GM18511 (cell line): ENCODE measurements around the gene POLR2I.
"Not testable (repeated sequence)": the region's sequence is repeated elsewhere in the genome, so short reads cannot be mapped to it uniquely, and the experiment has no call there.

Experiments
- ATAC-seq: cut with Tn5 transposase; IDR thresholded peaks from one replicate; pipeline ENCODE4 v1.9.1; 2021; ENCODE audit warnings: mild to moderate bottlenecking, moderate library complexity; ENCODE audit not compliant: unreplicated experiment

POLR2I gene

GRCh38 chr19:36101550-36102327, 12.9 kb downstream of the POLR2I start:
- no peak for ATAC-seq

DNA sequence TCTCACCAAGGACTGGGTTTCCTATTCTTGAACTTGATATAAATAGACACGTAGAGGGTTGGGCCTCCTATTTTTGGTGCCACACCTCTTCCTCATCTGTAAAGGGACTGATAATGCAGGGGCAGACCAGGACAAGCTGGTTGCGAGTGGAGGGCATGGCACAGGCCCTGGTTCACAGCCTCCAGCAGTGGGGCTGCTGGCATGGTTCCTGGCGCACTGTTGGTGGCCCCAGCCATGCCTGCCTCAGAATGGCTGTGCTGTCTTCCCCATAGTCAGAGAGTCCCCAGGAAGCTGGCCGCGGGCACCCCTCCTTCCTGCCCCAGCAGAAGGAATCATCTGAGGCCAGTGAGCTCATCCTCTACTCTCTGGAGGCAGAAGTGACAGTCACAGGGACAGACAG, 14.2 kb downstream of the POLR2I start:
- no peak for ATAC-seq

DNA sequence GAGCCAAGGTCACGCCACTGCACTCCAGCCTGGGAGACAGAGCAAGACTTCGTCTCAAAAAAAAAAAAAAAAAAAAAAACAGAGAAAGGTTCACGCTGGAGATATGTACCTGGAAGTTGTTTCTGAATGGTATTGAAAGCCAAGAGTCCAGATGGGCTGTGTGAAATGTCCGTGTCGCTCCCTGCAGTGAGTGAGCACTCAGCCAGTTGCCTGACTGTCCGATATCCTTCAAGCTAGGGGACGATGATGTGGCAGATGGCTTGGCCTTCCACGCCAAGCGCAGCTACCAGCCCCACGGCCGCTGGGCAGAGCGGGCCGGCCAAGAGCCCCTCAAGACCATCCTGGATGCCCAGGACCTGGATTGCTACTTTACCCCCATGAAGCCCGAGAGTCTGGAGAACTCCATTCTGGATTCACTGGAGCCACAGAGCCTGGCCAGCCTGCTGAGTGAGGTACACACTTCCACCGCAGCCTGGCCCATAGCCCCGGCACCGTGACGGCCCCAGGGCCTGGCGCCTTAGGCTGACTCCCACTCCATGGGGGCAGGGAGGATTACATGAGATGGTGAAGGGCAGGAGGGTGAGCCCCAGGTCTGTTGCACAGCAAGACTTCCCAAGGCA, 15.4 kb downstream of the POLR2I start:
- no peak for ATAC-seq

GRCh38 chr19:36097036-36097435, 17.6 kb downstream of the POLR2I start:
- no peak for ATAC-seq

DNA sequence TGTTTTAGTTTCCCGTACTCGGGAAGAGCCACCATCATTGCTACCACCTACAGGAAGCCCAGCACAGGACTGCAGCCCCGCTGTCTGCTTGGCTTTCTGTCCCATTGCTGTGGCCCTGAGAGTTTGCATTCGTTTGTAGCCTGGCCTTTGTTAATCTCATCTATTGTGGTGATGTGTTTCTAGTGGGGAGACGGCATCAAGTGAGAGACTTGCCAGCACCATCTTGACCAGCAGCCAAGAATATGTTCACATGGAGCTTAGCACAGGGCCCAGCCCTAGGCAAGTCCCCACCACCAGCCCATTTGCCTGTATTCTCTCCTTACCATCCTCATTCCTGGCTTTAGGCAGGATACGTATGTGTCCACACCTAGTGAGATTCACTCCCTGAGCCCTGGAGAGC, 21.0 kb downstream of the POLR2I start:
- no peak for ATAC-seq

DNA sequence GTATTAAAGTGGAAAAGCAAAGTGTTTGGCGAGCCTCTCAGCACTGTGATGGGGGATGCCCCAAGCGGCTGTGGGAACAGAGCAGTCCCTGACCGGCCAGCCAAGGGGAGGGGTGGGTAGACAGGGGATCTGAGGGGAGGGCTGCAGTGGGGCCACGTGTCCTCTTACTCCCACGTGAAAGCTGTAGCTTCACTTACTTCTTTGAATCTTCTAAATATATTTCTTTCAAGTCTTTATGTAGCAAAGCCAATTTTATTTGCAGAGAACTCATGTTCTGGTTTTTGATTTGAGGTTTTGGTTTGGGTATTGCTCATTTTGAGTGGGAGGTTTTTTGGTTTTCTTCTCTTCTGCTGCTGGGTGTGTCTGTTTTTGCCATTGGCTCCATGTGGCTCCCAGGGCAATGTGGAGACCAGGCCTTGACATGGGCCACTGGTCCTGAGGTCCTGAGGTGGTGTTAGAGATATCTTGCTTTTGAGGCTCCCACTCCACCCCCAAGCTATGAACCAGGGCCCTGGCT, 21.5 kb downstream of the POLR2I start:
- no peak for ATAC-seq

GRCh38 chr19:36092566-36092965, 22.1 kb downstream of the POLR2I start:
- ATAC-seq: no peak

GRCh38 chr19:36090910-36091695, 23.6 kb downstream of the POLR2I start:
- ATAC-seq: no peak

DNA sequence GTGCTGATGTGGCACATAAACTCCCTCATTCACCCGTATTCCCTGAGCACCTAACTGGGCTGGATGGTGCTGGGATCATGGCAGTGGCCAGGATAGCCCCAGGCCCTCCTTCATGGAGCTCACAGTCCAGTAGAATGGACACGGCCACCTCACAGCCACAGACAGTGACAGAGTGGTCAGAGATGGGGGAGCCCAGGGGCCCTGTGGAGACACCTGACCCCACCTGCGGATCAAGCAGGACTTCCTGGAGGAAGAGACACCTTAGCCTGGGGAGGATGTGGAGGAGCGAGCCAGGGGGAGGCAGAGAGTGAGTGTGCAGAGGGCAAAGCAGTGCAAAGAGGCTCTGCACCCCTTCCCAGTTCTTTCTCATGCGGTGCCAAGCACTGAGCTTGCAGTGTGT, 24.8 kb downstream of the POLR2I start:
- ATAC-seq: no peak

- no peak for ATAC-seq
These were observed 28.3 kb downstream of the POLR2I start for GRCh38 chr19:36086326-36086725.

- ATAC-seq: no peak
These were observed 30.3 kb downstream of the POLR2I start for GRCh38 chr19:36084231-36085009.

DNA sequence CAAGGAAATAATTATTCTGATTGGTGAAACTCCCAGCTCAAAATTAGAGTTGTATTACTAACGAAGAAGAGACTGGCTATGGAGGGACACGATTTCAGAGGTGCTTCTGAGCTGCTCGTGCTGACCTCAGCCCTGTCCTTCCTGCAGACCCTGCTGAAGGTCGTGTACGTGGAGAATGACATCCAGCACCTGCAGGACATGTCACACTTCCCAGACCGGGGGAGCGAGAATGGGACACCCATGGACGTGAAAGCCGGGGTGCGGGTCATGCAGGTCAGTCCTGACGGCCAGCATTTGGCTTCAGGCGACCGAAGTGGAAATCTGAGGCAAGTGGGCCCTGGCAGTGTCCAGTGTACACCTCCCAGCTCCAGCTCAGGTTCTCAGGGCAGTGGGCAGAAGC, 31.8 kb downstream of the POLR2I start:
- no peak for ATAC-seq

DNA sequence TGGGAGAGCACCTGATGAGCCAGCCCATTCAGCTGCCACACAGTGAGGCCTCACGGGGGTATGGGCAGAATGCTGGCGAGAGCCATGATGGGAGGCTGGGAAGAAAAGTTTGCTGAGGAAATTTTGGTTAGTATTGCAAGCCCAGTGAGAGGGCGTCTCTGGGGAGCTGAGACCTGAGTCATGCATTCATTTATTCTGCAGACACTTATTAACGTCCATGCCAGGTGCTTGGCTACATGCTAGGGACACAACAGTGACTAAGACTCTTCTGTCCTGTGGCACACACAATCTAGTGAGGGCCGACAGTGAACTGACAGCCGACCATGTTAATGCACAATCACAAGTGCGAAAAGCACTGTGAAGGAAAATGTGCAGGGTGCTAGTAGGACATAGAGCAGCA, 32.8 kb downstream of the POLR2I start:
- no peak for ATAC-seq

DNA sequence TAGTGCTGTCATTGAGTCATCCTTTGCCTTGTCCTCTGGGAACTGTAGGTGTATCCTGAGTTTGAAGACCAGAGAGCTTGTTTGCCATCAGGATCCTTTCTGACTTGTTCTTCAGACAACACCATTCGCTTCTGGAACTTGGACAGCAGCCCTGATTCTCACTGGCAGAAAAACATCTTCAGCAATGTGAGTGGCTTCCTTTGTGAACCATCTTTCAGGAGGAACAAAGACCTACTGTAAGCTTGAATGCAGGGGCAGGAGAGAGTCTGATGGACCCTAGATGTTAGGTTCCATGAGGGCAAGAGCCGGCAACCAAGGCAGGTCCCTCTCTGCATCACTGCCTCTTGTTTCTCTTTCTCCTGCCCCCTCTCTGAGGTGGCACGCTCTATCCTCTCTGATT, 33.3 kb downstream of the POLR2I start:
- ATAC-seq: no peak

DNA sequence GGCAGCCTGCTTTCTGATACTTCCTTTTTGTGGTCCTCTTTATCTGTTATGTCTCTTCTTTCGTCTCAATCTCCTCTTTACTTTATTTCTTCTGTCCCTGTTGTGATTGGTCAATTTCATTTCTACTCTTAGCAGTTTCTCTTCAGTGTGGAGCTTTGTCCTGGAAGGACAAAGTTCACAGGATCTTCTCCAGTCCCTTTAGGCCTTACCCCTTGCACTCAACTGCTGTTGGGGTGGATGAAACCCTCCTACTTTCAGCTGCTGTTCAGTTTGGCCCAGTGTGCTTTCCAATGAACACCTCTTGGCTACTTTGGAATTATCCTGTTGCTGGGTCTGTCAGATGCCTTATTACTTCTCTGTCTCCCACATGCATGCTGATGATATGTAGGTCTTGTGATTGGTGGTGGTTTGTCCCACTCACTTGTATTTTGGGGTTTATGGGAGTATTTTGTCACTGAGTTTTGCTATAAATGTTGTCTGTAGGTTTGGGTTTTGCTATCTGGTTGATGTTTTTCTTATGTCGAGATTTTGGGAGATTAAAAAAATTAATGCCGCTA, 35.2 kb downstream of the POLR2I start:
- ATAC-seq: no peak

DNA sequence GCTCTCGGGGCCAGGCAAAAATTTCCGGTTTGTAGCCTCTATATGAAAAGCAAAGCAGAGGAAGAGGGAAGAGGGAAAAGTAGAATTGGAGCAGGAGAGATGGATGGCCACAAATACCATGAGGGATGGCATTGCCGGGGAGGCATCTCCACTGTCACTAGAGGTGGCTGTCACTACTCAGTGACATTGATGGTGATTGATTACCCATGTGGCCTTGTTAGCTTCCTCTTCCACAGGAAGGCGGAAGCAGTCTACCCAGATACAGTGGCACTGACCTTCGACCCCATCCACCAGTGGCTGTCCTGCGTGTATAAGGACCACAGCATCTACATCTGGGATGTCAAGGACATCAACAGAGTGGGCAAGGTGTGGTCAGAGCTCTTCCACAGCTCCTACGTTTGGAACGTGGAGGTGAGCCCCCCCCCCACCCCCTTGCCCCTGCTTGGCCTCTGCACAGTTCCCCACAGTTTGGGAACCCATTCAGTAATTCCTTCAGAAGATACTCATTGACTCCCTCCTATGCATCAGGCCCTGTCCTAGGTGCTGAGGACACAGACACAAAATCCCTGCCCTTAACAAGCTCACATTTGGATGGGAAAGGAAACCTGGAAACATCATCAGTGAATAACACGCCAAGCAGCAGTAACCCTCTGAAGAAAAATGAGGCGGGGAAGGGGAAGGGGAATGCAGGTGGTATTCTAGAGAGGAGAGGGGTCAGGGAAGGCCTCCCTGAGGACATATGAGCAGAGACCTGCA, 41.4 kb downstream of the POLR2I start:
- no peak for ATAC-seq

GRCh38 chr19:36072081-36072480, 42.6 kb downstream of the POLR2I start:
- ATAC-seq: no peak

DNA sequence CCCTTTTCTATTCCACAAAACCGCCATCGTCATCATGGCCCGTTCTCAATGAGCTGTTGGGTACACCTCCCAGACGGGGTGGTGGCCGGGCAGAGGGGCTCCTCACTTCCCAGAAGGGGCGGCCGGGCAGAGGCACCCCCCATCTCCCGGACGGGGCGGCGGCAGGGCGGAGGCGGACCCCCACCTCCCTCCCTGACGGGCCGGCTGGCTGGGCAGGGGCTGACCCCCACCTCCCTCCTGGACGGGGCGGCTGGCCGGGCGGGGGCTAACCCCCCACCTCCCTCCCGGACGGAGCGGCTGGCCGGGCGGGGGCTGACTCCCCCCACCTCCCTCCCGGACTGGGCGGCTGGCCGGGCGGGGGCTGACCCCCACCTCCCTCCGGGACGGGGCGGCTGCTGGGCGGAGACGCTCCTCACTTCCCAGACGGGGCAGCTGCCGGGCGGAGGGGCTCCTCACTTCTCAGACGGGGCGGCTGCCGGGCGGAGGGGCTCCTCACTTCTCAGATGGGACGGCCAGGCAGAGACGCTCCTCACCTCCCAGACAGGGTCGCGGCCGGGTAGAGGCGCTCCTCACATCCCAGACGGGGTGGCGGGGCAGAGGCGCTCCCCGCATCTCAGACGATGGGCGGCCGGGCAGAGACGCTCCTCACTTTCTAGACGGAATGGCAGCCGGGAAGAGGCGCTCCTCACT, 45.7 kb downstream of the POLR2I start:
- ATAC-seq: not testable (repeated sequence)

GRCh38 chr19:36067681-36068080, 47.0 kb downstream of the POLR2I start:
- no peak for ATAC-seq
